A549 (cell line): Measurements from ENCODE around the gene IPPK.

ENCODE experiments used
- MAFK ChIP-seq: fragments of 450-650 bp; IDR thresholded peaks from 2 replicates; pipeline ENCODE4 v1.6.1; 2014; ENCODE audit not compliant: partially characterized antibody
- TF ChIP-seq, protein P1 (sequence below): fragments of >200 bp; sonication (Bioruptor Twin); formaldehyde crosslinking; IDR thresholded peaks from 3 replicates; pipeline ENCODE4 v1.5.1; 2016
- TF ChIP-seq, protein P2 (sequence below): IDR thresholded peaks from 2 replicates; pipeline ENCODE4 v1.6.1; 2012; ENCODE audit warnings: low read depth, borderline replicate concordance
- TF ChIP-seq, protein P3 (sequence below): fragments of 450-650 bp; IDR thresholded peaks from 2 replicates; pipeline ENCODE4 v1.6.1; 2014; ENCODE audit warnings: antibody characterized with exemption

DNA sequence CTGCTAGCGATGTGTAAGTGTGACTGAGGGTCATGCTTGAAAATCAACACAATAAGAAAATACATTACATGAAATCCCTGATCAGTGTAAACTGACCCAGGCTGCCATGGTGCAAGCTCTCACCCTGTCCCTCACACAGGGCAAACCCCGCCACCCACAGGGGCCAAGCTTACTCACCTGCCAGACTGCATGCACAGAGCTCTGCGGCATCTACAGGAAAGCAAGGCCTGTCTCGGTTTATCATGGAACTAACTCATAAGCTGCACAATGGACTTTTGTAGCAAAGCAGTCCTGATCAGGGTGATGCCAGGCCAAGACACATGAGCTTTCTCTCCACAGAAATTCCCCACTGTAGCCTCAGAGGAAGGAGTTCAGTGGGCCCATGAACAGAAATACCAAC is 9.7 kb downstream of the IPPK start:
- no peak for TF ChIP-seq MAFK
- TF ChIP-seq, protein P1, sequence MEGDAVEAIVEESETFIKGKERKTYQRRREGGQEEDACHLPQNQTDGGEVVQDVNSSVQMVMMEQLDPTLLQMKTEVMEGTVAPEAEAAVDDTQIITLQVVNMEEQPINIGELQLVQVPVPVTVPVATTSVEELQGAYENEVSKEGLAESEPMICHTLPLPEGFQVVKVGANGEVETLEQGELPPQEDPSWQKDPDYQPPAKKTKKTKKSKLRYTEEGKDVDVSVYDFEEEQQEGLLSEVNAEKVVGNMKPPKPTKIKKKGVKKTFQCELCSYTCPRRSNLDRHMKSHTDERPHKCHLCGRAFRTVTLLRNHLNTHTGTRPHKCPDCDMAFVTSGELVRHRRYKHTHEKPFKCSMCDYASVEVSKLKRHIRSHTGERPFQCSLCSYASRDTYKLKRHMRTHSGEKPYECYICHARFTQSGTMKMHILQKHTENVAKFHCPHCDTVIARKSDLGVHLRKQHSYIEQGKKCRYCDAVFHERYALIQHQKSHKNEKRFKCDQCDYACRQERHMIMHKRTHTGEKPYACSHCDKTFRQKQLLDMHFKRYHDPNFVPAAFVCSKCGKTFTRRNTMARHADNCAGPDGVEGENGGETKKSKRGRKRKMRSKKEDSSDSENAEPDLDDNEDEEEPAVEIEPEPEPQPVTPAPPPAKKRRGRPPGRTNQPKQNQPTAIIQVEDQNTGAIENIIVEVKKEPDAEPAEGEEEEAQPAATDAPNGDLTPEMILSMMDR: no peak
- TF ChIP-seq, protein P2, sequence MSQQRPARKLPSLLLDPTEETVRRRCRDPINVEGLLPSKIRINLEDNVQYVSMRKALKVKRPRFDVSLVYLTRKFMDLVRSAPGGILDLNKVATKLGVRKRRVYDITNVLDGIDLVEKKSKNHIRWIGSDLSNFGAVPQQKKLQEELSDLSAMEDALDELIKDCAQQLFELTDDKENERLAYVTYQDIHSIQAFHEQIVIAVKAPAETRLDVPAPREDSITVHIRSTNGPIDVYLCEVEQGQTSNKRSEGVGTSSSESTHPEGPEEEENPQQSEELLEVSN: no peak
- TF ChIP-seq, protein P3, sequence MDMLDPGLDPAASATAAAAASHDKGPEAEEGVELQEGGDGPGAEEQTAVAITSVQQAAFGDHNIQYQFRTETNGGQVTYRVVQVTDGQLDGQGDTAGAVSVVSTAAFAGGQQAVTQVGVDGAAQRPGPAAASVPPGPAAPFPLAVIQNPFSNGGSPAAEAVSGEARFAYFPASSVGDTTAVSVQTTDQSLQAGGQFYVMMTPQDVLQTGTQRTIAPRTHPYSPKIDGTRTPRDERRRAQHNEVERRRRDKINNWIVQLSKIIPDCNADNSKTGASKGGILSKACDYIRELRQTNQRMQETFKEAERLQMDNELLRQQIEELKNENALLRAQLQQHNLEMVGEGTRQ: no peak
